GM18526 (cell line): ENCODE results near the gene OR2T10.
"Not testable (repeated sequence)": the region's sequence is repeated elsewhere in the genome, so short reads cannot be mapped to it uniquely, and the experiment has no call there.

Experiments
- POLR2A ChIP-seq: IDR thresholded peaks from 3 replicates; pipeline ENCODE4 v1.6.1; 2011; ENCODE audit not compliant: insufficient read length; ENCODE audit errors: extremely low read depth

The OR2T10 gene

DNA sequence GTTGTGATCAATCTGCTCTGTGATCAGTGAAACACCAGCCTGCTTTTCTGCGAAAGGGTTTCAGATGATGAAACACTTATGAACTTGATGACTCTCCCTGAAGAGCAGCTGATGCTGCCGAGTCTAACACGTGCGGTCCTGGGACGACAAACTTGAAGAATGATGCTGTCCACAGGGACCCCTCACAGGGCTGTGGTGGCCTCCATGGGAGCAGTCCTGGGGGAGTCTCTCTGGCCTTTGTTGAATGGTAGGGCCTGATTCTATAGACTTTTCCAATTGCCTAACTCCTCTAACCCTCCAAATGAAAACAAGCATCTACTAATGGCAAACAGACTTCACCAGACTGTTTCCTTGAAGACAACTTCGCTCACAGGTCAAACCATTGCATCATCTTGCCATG is at the start of gene OR2T10:
OR2T10 (minus strand) TSS at position 112 of the 400 bp plus-strand sequence. CDS start 3,932 bp downstream, outside the sequence.
- TF ChIP-seq POLR2A = no peak

GRCh38 chr1:248645178-248645577 is 47.7 kb upstream of the OR2T10 start, which contains the start of gene OR2T35:
TSS of gene OR2T35 (minus strand) at chr1:248645278. CDS start at chr1:248639258, 6,020 bp downstream.
- TF ChIP-seq POLR2A = not testable (repeated sequence)

DNA sequence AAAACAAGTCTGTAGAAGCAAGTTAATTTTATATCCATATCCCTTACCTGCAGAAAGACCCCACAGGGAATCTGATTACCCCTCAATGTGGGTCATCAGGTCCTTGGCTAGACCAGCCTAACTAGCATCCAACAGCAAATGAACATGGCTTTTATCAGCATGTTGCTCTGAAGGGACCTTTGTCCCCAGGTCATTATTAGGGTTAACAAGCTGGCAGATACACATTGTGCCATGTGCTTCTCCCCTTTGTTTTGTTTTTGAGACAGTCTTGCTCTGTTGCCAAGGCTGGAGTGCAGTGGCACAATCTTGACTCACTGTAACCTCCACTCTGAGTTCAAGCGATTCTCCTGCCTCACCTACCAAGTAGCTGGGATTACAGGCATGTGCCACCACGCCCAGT is 37.5 kb upstream of the OR2T10 start, which contains the start of gene OR2T11:
OR2T11 (minus strand) TSS at position 101 of the 400 bp plus-strand sequence. CDS start 7,963 bp downstream, outside the sequence.
- TF ChIP-seq POLR2A = not testable (repeated sequence)

GRCh38 chr1:248631354-248632008 is 34.0 kb upstream of the OR2T10 start:
- no peak for TF ChIP-seq POLR2A

DNA sequence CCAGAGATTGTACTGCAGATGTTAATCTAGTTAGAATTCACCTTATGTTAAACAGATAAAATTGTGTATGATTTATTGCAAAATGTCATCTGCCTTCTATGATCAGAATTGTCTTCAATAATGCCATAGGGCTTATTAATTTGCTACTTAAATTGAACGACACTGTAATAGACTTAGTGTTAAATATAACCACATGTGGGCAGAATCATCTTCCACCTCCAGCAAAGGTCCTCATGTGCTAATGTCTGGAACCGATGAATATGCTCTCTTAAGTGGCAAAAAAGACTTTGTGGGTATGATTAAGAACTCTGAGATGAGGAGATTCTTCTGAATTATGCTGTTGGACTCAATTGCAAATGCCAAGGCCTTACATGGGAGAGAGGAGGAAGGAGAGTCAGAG is 33.1 kb upstream of the OR2T10 start:
- TF ChIP-seq POLR2A = no peak

DNA sequence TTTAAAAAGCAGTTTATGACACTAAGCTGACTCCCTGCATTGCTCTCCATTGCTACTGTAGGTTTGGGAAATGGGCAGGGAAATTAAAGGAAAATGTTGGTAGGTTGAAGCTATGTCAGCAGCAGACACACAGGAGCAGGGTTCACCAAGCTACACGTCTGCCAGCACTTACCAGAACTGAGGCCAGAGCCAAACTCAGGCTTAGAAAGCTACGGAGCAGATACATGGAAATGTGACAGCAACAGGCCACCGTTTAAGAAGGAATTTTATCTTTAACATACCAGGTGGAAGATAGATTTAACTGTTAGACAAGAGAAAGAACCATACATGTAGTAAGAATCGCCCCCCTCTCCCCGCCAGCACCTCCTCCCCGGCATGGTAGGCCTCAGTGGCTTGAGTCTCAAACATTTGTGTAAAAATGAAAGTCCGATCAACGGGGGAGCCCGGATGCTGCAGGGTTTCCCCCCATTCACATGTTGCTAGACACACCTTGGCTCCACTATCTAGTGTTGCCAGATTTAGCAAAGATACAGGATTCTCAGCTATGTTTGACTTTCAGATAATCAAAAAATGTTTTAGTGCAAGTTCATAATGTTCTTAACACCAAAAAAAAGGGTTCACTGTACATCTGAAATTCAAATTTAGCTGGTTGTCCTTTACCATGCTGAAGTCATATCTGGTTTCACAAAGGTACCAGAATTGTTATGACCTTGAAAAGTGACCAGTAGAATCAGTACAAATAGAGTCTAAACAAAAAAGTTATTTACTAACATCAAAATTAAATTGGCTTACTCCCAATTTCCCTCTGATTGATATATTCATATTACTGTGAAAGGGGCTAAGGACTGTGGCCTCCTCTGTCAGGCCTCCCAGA is 30.7 kb upstream of the OR2T10 start:
- TF ChIP-seq POLR2A = no peak

DNA sequence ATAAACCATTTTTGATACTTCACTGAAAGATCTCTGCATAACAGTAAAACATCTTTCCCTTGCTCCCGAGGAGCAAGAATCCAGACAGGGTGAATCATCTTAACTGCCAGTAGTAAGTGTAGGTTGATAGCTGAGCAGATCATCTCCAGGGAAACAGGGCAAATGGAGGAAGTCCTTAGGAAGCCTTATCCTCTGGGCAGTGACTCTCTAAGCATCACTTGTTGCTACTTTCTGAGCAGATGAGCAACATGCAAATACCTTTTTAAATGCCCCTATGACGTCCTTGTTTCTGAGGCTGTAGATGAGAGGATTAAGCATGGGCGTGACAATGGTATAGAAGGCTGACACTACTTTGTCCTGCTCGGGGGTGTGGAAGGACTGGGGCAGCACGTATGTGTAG is 28.5 kb upstream of the OR2T10 start:
- no peak for TF ChIP-seq POLR2A

GRCh38 chr1:248625166-248625565 is 27.7 kb upstream of the OR2T10 start:
- TF ChIP-seq POLR2A = no peak

DNA sequence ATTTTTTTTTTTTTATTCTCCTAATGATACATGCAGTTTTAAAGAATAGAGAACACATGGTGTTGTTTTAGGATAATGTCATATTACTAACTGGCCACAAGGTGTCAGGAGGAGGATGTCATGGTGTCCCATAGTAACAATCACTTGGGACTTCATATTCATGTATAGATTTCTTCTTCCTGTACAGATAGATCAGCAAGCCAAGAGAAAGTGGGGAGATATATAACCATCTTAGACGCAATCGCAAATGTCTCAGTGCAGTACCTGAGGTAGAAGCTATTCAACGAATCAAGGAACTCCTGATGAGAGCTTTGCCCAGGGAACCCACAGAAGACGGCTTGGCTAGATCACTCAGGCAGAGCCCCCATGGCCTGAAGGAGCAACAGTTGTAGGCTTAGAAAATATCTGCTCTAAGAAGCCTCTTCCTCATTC is 25.1 kb upstream of the OR2T10 start:
- no peak for TF ChIP-seq POLR2A

- no peak for TF ChIP-seq POLR2A
Observed at GRCh38 chr1:248621770-248622169, 24.3 kb upstream of the OR2T10 start.

GRCh38 chr1:248618878-248619277 is 21.4 kb upstream of the OR2T10 start:
- TF ChIP-seq POLR2A = no peak

GRCh38 chr1:248618119-248618518 is 20.6 kb upstream of the OR2T10 start:
- TF ChIP-seq POLR2A = no peak

GRCh38 chr1:248613742-248614141 is 16.2 kb upstream of the OR2T10 start:
- no peak for TF ChIP-seq POLR2A

GRCh38 chr1:248611883-248612414 is 14.4 kb upstream of the OR2T10 start:
- no peak for TF ChIP-seq POLR2A

- no peak for TF ChIP-seq POLR2A
Observed at GRCh38 chr1:248610301-248610700, 12.8 kb upstream of the OR2T10 start.

- no peak for TF ChIP-seq POLR2A
Observed at GRCh38 chr1:248599396-248599795, 1.9 kb upstream of the OR2T10 start.
